Measurements from ENCODE around the gene ZNF281. TPM values are rescaled to one million over a fixed set of nuclear protein-coding genes. Genes with fewer than 3 reads are reported as not detected.
A peak's percentile ranks its signal among the peaks of the same experiment; 100 is the strongest.

ZNF281 gene
- total and polyA plus RNA-seq, 2 of the 4 experiments (the other 2 are of a cell fraction), result 7.0 to 37.5 TPM

DNA sequence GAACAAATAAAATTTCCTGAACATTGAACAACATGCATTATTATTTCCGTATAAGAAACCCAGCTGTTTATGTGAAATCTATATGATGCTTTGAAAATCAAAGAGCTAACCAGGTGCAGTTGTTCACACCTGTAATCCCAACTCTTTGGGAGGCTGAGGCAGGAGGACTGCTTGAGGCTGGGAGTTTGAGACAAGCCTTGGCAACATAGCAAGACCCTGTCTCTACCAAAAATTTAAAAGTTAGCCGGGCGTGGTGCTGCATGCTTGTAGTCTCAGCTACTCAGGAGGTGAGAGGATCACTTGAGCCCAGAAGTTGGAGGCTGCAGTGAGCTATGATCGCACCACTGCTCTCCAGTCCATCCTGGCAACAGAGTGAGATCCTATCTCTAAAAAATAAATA lies 4.8 kb upstream of the ZNF281 start:
- DNase-seq, result no peak
- Histone ChIP-seq H4K8ac (ENCODE audit: low read depth in 2 of 2, low read length in 2 of 2) (peak overlapping the region; percentile 57 to 66; a peak in 3 of 4 replicates), H3K4ac (ENCODE audit: low read depth, low read length) (peak overlapping the region; percentile 93), H3K9me3 (ENCODE audit: control insufficient read depth, insufficient read depth, low read length) (no peaks in the 10 kb centered on the region), H3K18ac (ENCODE audit: low read depth, low read length) (peak overlapping the region; percentile 75), H2AFZ (replicated peaks; ENCODE audit: low read length, poor library complexity) (peak overlapping the region; percentile 69), H3K79me1 (ENCODE audit: low read depth in 1 of 2, low read length in 2 of 2) (peaks cover 3 to 11% of the 10 kb centered on the region in 2 experiments; a peak in 2 of 4 replicates), H3K23ac (ENCODE audit: low read depth, low read length) (peak overlapping the region; percentile 66; the same call in 1 of the 2 replicates), H3K4me3 (ENCODE audit: insufficient read depth, low read depth, low read length) (no peak overlapping the region), H2BK20ac (ENCODE audit: low read depth, low read length) (peak overlapping the region; percentile 93), H3K27me3 (ENCODE audit: control insufficient read depth, insufficient read depth, low read length) (no peaks in the 10 kb centered on the region), H4K20me1 (ENCODE audit: insufficient read depth, low read length) (no peaks in the 10 kb centered on the region), H2AK5ac (ENCODE audit: low read depth, low read length) (peak overlapping the region; percentile 81), H4K5ac (ENCODE audit: low read depth, low read length) (peak overlapping the region; percentile 62; the same call in 1 of the 2 replicates), H3K9ac (ENCODE audit: low read depth, low read length) (no peak overlapping the region), H3K14ac (replicated peaks; ENCODE audit: low read depth, low read length) (peak overlapping the region; percentile 89), H3K36me3 (ENCODE audit: control insufficient read depth, insufficient read depth, low read length) (no peaks in the 10 kb centered on the region), H2BK15ac (ENCODE audit: low read depth, low read length) (peak overlapping the region; percentile 81; the same call in 2 of the 3 replicates), H2BK120ac (ENCODE audit: low read depth, low read length) (peak overlapping the region; percentile 96), H3K4me1 (ENCODE audit: control insufficient read depth, insufficient read depth, low read length) (peaks cover 10% of the 10 kb centered on the region; the same call in 1 of the 2 replicates), H2AK9ac (replicated peaks; ENCODE audit: low read depth, low read length, poor library complexity) (no peak overlapping the region), H4K91ac (ENCODE audit: insufficient read depth, low read depth, low read length) (peak overlapping the region; percentile 74; the same call in 1 of the 2 replicates), H3K4me2 (ENCODE audit: low read depth, low read length) (no peak overlapping the region), H3K27ac (ENCODE audit: insufficient read depth, low read length) (peak overlapping the region; percentile 51), H3K56ac (ENCODE audit: extremely low read depth, insufficient read depth, low read length) (peak overlapping the region; percentile 53), H3K9me1 (ENCODE audit: insufficient read depth, low read length) (peaks cover 6% of the 10 kb centered on the region), H2BK5ac (ENCODE audit: low read depth, low read length, poor library complexity, severe bottlenecking) (peak overlapping the region; percentile 99)
- POLR2A ChIA-PET (ENCODE audit: unreplicated experiment), result no interaction called here
- WGBS, 2 experiments (ENCODE audit: extremely low coverage in 2 of 2, insufficient read length in 1 of 2), result no CpG with 5 or more reads among the region's 4 CpGs
- CTCF ChIA-PET, result no interaction called here
- dilution Hi-C loops (cut with HindIII; ENCODE audit: low sequenced_read_pairs, unreplicated experiment) (no loop called here), intact Hi-C loops (cut with micrococcal nuclease) (no loop called here), in situ Hi-C loops (cut with MboI; ENCODE audit: low sequenced_read_pairs) (no loop called here)
- BruUV-seq (replicated peaks), result no TSS peak
- ATAC-seq (ENCODE audit: low read depth), result no peak
- TF ChIP-seq CEBPB (IDR thresholded peaks at IDR 0.05; ENCODE audit: low read depth, low read length) (no peak), MAZ (IDR thresholded peaks at IDR 0.05; ENCODE audit: borderline replicate concordance, low read depth, low read length) (no peak), BHLHE40 (IDR thresholded peaks at IDR 0.05; ENCODE audit: low read depth, low read length) (no peak), MXI1 (IDR thresholded peaks at IDR 0.05; ENCODE audit: borderline replicate concordance, low read depth, low read length) (no peak), POLR2A (IDR thresholded peaks at IDR 0.05; ENCODE audit: low read depth, low read length) (no peak), RFX5 (IDR thresholded peaks at IDR 0.05; ENCODE audit: low read depth, low read length) (no peak), RAD21 (IDR thresholded peaks at IDR 0.05; ENCODE audit: low read length) (no peak), FOS (IDR thresholded peaks at IDR 0.05; ENCODE audit: low read depth, low read length) (no peak)
- TF ChIP-seq, protein P1, sequence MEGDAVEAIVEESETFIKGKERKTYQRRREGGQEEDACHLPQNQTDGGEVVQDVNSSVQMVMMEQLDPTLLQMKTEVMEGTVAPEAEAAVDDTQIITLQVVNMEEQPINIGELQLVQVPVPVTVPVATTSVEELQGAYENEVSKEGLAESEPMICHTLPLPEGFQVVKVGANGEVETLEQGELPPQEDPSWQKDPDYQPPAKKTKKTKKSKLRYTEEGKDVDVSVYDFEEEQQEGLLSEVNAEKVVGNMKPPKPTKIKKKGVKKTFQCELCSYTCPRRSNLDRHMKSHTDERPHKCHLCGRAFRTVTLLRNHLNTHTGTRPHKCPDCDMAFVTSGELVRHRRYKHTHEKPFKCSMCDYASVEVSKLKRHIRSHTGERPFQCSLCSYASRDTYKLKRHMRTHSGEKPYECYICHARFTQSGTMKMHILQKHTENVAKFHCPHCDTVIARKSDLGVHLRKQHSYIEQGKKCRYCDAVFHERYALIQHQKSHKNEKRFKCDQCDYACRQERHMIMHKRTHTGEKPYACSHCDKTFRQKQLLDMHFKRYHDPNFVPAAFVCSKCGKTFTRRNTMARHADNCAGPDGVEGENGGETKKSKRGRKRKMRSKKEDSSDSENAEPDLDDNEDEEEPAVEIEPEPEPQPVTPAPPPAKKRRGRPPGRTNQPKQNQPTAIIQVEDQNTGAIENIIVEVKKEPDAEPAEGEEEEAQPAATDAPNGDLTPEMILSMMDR (conservative IDR thresholded peaks at IDR 0.05; ENCODE audit: low read depth, low read length), result no peak
- TF ChIP-seq, protein P2, sequence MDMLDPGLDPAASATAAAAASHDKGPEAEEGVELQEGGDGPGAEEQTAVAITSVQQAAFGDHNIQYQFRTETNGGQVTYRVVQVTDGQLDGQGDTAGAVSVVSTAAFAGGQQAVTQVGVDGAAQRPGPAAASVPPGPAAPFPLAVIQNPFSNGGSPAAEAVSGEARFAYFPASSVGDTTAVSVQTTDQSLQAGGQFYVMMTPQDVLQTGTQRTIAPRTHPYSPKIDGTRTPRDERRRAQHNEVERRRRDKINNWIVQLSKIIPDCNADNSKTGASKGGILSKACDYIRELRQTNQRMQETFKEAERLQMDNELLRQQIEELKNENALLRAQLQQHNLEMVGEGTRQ (IDR thresholded peaks at IDR 0.05; ENCODE audit: low read depth, low read length), result no peak
